HG03469 (cell line): ENCODE results near the gene ZBTB16.

Experiments used
- ATAC-seq: cut with Tn5 transposase; IDR thresholded peaks from one replicate; pipeline ENCODE4 v1.9.1; 2021; ENCODE audit warnings: mild to moderate bottlenecking, moderate library complexity, moderate number of reproducible peaks; ENCODE audit not compliant: unreplicated experiment

ZBTB16 gene

DNA sequence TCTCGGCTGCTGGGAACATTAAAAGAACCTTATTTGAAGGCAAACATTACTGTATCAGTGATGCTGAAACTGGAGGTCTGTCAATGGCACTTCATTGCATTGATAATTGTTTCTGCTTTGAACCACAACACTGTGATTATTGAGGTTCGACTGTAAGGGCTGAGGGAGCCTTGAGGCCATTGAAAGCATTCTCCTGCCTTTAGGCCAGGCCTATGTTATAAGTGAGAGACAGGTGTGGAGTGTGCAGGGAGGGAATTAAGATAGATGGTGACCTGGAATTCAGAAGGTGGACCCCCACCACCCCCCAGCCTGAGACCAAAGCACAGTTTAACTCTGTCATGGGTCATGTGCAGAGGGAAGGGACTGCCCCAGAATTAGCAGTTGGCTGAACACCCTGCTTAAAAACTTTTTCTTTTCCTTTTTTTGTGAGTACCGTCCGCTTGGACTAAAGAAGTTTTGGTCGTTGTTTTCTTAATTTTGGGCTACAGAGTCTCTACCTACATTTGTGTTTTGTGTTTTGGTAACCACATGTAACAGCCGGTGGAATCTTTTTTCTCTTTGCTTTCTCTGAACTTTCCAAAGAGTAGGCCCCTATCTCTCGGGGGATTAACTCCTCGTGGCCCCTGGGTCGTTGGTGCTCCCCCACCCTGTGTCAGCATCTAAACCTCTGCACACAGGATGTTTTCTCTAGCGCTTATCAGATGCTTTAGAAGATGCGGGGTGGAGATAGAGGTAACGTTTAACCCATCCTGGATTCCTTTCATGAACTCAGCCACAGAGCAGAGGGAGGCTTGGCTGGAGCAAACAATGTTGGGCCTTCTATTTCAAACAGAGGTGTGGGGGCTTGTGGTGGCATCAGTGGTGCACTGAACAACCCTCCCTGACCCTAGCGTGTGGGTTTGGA is 43.7 kb downstream of the ZBTB16 start:
- no peak for ATAC-seq

DNA sequence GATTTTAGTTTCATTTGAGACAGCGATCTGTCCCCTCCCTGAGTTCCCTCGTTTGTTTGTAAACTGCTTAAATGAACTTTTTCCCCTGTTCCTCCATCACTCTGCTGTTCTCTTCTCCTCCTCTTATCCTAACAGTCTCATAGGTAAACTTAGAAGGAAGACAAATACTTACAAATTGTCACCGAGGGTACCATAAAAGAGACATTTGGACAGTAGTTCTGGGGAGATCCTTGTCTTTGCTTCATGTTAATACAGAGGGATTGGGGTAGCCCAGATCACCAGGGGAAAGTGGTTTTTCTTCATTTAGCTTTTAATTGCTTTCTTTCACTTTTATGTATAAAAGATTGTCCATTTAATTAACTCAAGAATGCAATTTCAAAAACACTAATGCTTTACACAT is 46.1 kb downstream of the ZBTB16 start:
- ATAC-seq: no peak

DNA sequence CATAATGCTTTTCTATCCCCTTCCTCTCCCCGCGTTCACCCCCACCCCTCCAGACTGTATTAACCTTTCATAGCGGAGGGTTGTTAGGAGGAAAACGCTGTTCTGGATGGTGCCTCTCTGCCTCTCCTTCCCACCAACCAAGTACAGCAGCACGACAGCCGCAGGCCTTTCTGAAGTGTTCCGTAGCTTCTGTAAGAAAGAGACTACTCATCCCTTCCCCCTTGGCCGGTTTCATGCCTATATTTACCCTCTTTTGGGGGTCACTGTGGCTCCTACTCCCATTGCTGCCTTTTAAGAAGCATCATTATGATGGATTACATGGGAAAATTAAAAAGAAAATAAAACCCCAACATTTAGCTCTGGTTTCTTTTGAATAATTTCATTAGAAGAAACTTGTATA is 46.5 kb downstream of the ZBTB16 start:
- ATAC-seq: no peak

DNA sequence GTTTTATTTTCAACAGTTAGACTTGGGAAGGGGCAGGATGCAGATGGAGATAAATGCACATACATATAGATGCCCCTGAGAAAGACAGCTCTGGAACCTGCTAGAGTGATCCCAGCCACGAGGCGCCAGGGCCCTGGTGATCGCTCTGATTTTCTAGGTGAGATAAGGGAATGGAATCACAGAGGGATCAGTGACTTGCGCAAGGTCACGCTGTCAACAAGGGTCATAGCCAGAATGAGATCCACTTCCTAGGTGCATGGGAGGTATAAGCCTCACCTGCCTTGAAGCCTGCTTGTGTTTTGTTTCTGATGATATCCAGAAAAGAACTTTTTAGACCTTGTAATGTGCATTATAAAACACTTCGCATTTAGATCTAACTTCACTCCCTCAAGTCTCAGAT is 47.5 kb downstream of the ZBTB16 start:
- ATAC-seq: no peak

DNA sequence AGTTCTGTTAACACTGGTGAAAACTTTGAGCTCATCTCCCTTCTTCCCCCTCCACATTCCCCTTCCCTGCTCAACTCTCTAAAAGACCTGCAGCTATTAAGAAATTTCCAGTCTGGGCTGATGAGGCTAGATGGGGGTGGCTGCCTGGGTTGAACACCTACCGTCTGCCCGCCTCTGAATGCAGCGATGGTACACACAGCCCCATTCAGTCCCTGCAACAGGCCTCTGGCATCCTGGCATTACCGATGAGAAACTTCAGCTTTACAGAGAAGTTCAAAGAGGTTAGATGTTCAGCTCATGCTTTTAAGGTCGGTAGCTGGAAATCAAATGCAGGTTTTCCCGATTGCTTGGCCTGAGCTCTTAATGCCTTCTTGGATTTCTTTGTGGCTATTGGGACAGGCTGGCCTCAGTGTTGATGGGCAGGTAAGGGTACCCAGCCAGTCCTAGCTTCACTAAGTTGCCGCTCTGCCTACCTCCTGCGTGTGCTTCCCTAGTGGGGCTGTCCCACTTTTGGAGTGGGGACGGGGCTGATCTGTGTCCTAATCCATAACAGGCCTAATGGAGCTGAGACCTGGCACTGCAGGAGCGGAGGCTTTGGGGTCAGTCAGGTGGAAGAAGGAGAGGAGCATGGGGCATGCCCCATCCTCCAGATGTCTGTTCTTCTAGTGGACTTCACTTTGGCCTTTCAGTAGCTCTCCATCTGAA is 49.1 kb downstream of the ZBTB16 start:
- ATAC-seq: no peak

DNA sequence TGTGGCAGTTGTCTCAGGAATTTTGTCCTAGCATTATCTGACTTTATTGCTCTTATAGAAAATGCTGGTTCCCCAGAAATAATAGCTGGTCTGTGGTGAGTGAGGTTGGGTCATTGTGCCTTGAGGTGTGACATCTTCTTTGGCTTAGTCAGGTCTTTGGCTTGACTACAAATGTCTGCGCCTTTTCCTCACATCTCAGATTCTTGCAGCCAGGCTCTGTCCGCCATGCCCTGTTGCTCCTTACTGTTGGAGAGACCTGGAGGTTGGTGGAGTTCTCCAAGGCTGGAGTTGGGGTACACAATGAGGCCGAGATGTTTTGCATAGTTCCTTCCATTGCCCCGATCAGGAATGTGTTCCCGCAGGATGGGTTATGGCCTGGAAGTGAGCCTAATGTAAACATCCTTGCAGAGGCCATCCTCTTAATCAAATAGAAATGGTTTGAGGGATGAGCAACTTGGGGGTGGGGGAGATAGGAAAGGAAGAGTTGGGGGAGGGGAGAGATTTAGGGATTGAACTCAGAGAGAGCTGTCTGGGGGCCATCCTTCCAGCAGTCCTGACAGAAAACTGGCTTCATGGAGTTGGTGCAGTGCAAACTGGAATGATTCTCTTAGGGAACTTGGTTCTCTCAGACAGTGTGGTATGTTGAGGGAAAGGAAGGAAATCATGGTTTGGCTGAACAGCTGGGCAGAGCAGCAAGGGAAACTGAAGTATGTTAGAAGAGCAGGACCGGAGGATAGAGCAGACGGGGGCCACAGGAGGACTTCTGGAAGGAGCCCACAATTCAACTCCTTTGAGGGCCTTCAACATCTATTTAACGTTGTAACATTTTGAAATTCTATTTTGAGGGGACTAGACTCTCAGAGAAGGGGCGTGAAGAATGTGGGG is 49.9 kb downstream of the ZBTB16 start:
- no peak for ATAC-seq

DNA sequence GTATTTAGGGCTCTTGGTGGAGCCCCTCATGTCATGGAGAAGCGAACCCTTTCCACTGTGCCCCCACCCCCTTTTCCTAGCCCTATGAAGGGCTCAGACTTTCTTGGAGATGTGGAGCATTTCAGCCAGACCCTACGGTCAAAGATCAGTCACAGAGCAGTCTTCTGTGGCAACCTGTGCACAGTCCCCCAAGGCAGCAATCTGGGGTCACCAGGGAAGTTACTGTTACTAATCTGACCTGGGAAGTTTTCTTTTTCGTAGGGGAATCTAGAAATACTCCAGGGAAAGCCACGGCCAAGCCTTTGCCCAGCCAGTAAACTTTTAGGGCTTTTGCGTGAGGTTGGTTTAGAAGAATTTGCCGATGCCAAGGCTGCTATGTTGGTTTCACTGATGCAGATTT is 50.6 kb downstream of the ZBTB16 start:
- no peak for ATAC-seq

DNA sequence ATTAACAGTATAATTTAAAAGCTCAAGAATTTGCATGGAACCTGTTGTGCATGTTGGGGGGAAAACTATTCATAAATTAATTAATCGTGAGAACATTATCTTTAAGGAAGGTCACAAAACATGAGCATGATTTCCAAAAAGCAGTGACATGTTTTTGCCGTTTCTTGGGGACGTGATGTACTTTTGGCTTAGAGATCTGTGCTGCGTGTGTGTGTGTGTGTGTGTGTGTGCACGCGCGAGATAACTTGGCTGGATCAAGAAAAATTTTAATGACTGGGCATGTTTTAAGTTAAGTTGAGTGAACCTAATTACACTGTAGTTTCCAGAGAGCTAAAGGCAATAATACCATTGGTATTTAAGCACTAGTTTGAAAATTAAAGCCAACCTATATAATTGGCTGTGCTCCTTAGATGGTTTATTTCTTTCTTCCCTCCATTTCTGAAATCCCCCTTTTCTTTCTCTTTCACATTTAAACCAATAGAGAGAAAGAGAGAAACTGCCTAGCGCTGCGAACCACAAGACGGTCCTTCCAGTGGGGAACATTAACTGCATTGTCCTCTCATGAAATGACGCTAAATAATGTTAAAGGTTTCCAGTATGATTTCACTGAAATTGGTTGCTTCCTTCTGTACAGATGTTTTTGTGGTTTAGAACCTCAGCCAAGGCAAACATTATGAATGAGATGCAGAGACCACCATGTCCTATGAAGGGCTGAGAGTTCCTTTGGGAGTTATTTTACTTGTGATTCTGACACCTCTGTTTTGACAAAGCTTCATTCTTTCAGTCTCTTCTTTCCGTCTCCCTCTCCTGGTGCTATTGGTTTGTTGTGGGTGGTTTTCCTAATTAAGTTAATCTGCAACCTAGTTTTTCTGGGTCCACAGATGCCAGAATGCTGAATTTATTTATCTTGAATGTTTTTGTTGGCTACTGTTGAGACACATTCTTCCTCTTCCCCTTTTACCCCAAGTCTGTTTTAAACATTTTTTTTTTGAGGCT is 51.7 kb downstream of the ZBTB16 start:
- ATAC-seq: no peak

DNA sequence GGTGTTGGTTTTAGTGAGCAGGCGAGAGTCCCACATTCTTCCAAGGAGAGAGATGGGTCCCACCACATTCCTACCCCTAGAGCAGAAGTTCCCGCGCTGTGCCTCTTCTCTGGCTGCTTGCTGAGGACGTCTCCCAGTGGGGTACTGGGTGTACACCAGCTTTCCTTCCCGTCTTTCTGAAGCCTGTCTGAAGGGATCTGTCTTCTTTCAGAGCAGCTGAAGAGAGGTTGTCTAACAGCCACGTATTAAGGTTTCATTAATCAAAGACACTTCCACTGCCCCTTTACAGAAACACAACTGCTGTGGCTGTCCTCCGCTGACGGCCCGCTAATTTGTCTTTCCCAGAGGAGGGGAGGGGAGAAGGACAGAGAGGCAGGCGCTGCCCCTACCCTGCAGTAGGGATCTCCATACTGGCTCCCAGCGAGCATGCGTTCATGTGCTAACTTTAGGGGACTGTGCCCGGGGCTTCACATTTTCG is 56.0 kb downstream of the ZBTB16 start:
- no peak for ATAC-seq

DNA sequence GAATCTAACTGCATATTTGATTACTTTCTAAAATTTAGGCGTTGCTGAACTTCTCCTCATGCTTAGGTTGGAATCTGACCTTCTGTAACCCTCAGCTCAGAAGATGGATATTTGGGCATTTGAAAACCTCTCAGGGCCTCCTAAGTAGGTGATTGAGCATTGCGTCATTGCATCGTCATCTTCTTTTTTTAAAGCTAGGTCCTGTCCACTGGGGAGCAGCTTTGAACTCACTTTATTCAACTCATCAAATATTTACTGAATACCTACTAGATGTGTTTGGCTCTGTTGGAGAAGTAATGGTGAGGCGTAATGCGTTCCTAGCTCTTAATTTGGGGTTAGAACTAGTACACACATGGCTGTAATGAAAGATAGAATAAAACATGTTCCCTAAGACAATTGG is 56.8 kb downstream of the ZBTB16 start:
- no peak for ATAC-seq

DNA sequence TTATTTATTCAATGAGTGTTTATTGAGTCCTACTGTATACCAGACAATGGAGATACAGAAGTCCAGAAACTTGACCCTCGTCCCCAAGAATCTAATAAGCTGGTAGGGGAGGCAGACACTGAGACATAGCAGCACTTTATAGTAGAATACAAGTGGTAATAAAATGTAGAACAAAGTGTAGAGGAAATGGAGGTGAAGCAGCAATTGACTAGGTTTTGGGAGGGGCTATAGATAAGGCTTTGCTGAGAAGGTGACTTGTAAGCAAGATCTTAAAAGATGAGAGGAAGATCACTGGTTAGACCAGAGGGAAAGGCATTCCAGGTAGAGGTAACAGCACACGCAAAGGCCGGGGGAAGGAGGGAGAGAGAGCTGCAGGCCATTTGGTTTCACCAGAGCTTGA is 57.3 kb downstream of the ZBTB16 start:
- no peak for ATAC-seq

DNA sequence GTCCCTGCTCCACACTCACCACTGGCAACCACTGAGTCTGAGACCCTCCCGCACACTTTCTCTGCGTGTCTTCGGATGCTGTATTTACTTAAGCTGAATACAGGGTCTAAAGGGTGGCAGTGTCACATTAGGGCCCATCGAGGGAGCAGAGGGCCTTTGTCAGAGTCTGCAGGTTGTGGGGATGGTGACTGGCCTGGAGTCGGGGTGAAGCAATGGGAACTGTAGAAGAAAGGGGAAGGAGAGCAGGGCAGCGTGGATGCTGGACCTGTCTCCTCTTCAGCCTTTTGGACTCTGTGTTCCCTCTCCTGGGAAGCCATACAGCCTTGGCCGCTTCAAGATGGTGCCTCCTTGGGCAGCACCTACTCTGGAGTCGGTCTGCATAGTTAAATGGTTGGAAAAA is 61.1 kb downstream of the ZBTB16 start:
- ATAC-seq: no peak

DNA sequence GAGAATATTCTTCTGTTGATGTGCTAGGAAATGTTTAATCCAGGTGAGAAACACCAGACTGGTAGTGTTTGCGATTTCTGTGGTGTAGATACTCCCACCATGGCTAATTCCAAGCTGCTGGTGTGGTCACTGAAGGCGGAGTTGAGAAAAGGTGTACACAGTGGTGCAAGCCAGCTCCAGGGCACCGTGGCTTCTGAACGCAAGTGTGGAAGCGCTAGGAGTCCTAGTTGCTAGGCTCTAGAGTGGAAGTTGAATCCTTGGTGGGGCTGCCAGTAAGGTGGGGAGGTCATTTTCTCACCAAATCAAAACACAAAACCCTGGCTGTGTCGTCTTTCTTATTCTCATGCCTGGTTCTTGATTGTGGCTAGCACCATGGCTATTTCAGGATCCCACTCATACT is 61.6 kb downstream of the ZBTB16 start:
- no peak for ATAC-seq

DNA sequence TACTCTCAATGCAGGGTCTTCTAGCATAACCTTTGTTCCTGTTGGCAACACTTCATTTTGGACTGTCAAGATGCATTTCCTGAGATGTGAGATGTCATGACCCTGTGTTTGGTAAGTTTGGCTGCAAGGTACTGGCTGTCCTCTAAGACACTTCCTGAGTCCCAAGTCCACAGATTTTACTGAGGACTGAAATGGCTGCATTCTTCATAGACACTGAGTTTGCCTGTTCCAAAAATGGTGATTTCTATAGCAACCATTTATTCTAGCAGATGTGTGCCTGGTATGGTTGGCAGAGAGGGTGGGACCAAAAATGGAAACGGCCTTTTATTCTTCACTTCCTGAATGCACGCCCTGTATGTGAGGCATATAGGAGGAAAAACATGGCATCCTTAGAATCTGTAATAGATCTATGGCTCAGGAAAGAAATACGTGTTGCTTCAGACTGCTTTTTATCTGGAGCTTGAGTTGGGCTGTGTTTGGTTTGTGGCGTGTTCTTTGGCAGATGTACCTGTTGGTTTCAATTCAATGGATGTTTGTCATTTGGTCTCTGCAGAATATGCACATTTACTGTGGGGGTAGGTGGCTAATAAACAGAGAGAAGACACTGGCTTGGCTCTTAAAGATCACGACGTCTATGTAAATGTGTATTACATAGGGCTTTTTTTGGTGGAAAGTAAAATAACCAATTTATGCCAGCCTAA is 62.4 kb downstream of the ZBTB16 start:
- ATAC-seq: no peak

DNA sequence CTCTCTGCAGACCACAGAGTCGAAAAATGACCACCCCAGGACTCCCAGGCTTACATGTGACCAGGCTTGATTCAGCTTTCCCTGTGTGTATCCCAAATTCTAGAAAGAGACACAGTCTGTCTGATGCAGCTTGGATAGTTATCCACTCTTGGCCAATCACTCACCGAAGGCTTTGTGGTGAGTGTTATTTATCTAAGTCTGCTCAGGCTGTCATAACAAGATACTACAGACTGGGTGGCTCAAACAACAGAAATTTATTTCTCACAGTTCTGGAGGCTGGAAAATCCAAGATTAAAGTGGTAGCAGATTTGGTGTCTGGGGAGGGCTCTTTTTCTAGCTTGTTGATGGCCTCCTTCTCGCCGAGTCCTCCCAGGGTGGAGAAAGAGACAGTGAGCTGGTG is 63.2 kb downstream of the ZBTB16 start:
- no peak for ATAC-seq

DNA sequence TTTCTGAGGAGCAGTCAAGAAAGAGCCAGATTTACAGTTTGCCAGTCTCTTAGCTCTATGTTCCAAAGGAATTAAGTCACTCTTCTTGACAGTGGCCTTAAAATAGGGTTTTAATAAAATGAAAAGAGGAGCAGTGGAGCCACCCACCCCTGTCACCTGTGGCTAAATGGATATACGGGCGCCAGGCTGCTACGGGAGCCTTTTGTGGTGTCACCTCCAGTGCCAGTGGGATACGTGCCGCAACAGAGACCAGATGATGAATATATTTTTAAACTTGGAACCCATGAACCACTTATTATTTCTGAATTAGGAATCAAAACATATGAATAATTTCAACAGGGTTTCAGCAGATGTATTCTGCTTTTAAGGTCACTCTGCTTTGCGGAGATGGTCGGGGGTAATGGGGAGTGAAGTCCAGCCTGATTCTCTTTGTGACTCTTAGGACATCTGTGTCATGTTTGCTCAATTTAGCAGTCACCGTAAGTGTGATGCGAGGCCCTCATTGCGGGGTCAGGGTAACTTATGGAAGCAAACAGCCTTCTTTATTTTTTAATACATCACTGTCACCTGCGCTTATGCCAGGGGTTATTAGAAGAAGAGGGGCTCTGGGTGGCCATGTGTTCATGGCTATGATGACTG is 64.3 kb downstream of the ZBTB16 start:
- no peak for ATAC-seq

DNA sequence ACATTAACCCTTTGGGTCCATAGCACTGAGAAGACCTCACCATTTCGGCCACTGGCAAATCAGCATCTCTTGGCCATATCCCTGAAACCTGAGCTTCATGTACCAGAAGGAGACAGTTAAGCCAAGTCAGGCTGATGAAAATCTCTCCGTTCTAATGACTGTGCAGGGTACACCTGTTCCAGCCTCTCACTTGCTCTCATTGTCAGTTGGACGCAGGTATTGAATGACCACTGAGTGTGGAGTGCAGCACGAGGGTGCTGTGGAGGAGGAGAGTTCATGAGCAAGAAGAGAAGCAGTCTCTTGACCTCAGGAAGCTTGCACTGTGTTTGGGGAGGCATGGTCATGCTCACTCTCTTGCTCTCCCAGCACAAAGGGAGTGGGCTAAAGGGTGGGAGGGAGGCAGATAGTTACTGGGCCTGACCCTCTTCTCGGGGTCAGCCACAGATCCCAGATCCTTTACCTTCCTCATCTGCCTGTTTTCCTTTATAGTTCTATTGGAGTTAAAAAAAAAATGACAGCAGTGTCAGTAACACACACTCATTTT is 65.2 kb downstream of the ZBTB16 start:
- no peak for ATAC-seq

DNA sequence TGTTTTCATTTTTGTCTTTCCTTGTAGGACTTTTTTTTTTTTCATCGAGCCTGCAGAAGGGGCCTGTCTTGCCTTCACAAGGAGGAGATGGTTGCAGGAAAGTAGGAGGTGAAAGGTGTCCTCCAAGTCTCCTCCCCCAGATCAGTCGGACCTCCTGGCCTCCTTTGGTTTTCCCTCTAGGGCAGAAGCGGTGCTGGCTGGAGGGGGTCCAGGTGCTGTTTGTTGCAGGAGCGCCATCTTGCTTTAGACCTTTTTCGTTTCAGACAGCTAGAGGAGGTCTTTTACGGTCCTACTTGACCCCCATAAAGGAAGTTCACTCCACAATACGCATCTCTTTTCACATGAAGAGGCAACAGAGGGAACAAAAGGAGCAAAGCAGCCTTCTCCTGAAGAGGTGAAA is 66.0 kb downstream of the ZBTB16 start:
- ATAC-seq: no peak

DNA sequence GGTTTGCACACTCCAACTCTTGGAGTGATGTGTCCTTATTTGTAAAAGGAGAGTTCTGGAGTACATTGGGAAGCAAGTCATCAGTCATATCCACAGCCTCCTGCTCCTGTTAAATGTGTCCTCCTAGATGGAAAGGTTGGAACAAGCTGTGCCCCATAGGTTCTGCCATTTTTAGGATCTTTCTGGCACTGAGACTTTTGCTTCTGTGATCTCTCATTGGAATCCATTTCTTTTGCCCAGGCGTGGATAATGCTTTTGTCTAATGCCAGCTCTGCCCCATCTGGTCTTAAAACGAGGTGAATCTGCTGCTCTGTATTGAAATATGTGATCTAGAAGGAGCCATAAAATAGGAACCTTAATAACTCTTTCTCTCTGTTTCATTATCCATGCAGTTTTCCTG is 66.4 kb downstream of the ZBTB16 start:
- no peak for ATAC-seq
